Mucosa of descending colon (tissue), 3 donors: ENCODE results near the gene CSF2. TPM values are rescaled to one million over a fixed set of nuclear protein-coding genes. Genes with fewer than 3 reads are reported as not detected.

ENCODE experiments used
- ATAC-seq: fragments of 200-7000 bp; cut with Tn5 transposase; one replicate; pipeline ENCODE4 v1.9.1; 2020; ENCODE audit warnings: mild to moderate bottlenecking, moderate library complexity
- DNase-seq, 3 donors: peaks; one replicate each; pipeline ENCODE4 v3.0.0-alpha.2; 2020
- H3K36me3 ChIP-seq: fragments of 200-600 bp; one replicate; pipeline ENCODE4 v1.8.0; 2021; ENCODE audit warnings: low read depth, mild to moderate bottlenecking
- H3K4me1 ChIP-seq: fragments of 200-600 bp; one replicate; pipeline ENCODE4 v1.8.0; 2021; ENCODE audit warnings: low read depth, mild to moderate bottlenecking
- H3K4me3 ChIP-seq: fragments of 200-600 bp; one replicate; pipeline ENCODE4 v1.8.0; 2021; ENCODE audit warnings: mild to moderate bottlenecking
- H3K9me3 ChIP-seq: fragments of 200-600 bp; one replicate; pipeline ENCODE4 v1.8.0; 2021; ENCODE audit warnings: mild to moderate bottlenecking
- intact Hi-C, 2 donors: fragments of 100-400 bp; cut with DNase I in 1 of 2; cut with micrococcal nuclease in 1 of 2; formaldehyde crosslinking; loops; one replicate each; pipeline versions ENCODE4 v1.11.0 to v1.11.1; 2022; cut with DNase I, micrococcal nuclease
- total RNA-seq, 3 donors: library from RNA; stranded (reverse); fragmentation: NEBNext Ultra II Directional in 2 of 3; extraction: Animal tissue kit (Norgen Biotek cat#: 25700) in 2 of 3; gene quantifications; one replicate each; pipeline versions ENCODE4 v1.2.1 to v1.2.4, GENCODE V29; 2021 to 2023
- TF ChIP-seq, protein P1 (sequence below): fragments of 200-600 bp; IDR thresholded peaks from one replicate; pipeline ENCODE4 v1.8.0; 2022; ENCODE audit warnings: antibody characterized with exemption, mild to moderate bottlenecking
- donor health status: DM: no; HTN: no; CAD: no; lungs with moderate emphysema.
- donor health status: DM: no; HTN: no; CAD: no.
- donor health status: DM: no; HTN: yes; CAD: no.

The CSF2 gene
- total RNA-seq, 3 donors from 2014 or later, result not detected

- Histone ChIP-seq H3K36me3 (no peaks in the 10 kb centered on the region), H3K4me1 (no peaks in the 10 kb centered on the region), H3K4me3 (no peak overlapping the region), H3K9me3 (no peaks in the 10 kb centered on the region)
- DNase-seq (no peak), ATAC-seq (no peak)
- TF ChIP-seq, protein P1, sequence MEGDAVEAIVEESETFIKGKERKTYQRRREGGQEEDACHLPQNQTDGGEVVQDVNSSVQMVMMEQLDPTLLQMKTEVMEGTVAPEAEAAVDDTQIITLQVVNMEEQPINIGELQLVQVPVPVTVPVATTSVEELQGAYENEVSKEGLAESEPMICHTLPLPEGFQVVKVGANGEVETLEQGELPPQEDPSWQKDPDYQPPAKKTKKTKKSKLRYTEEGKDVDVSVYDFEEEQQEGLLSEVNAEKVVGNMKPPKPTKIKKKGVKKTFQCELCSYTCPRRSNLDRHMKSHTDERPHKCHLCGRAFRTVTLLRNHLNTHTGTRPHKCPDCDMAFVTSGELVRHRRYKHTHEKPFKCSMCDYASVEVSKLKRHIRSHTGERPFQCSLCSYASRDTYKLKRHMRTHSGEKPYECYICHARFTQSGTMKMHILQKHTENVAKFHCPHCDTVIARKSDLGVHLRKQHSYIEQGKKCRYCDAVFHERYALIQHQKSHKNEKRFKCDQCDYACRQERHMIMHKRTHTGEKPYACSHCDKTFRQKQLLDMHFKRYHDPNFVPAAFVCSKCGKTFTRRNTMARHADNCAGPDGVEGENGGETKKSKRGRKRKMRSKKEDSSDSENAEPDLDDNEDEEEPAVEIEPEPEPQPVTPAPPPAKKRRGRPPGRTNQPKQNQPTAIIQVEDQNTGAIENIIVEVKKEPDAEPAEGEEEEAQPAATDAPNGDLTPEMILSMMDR, result no peak
- intact Hi-C loops, result no loop called here
These were observed 2.7 kb downstream of the CSF2 start for GRCh38 chr5:132076202-132076830.

DNA sequence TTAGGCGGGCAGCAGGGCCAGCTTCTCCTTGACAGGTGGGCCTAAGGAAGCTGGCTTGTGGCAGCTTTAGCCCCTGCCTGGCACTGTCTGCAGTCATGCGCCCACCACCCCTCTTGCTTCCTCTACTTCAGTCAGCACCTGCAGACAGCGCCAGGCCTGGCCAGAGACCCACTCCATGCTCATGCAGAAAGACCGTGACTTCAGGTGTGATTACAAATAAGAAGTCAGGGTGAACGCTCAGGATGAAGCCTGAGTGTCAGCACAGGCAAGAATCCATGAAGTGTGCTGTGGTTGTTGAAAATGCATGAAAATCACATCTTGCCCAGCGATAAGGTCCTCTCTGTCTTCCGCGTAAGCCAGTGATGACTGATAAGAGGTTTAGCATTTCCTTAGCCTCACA lies 3.4 kb downstream of the CSF2 start:
- DNase-seq (no peak), ATAC-seq (no peak)
- H3K9me3 ChIP-seq, result no peaks in the 10 kb centered on the region
- H3K36me3 ChIP-seq, result no peaks in the 10 kb centered on the region
- TF ChIP-seq, protein P1, result no peak
- H3K4me3 ChIP-seq, result no peak overlapping the region
- H3K4me1 ChIP-seq, result no peaks in the 10 kb centered on the region
- intact Hi-C loops, result no loop called here

DNA sequence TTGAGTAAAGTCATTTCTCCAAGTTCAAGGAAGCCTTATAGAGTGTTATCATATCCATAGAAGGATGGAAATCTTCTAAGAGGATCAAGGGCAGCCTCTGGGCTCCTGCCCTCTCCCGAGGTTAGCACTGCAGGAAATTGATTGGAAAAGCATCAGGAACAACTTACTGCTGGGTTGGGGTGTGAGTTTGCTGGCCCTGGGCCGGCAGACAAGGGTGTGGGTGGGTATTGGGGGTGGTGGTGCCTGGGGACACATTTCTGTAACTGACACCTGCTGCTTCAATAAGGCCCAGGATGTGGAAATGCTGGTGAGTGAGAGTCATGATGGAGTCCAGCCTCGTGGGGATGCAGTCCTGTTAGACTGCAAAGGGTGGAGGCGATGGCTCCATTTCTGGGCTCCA lies 5.5 kb downstream of the CSF2 start:
- no peak for ATAC-seq
- TF ChIP-seq, protein P1, result no peak

DNA sequence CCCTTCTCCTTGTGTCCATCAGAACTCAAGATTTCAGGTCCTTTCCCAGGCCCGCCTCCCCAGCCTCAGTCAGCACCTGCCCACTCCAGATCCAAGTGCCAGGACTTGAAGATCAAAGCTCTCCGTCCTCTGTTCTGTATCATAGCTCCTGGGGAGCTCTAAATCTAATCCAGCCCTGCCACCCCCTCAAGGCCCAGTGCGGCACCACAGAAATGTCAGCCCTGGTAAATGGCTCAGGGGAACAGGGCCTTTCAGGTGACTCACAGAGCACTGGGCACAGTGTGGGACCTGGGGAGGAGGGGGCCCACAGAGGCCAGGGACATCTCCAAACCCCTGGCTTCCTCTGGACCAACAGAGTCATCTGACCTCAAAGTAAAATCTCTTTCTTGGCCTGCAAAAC lies 6.0 kb downstream of the CSF2 start:
- Histone ChIP-seq H3K36me3 (no peaks in the 10 kb centered on the region), H3K4me1 (no peaks in the 10 kb centered on the region), H3K9me3 (no peaks in the 10 kb centered on the region), H3K4me3 (no peak overlapping the region)
- ATAC-seq (no peak), DNase-seq (no peak)
- intact Hi-C loops, result no loop called here
- TF ChIP-seq, protein P1, result no peak

More for the DNA sequence above, 5.5 kb downstream of the CSF2 start:
- Histone ChIP-seq H3K4me3 (no peak overlapping the region), H3K36me3 (no peaks in the 10 kb centered on the region), H3K9me3 (no peaks in the 10 kb centered on the region), H3K4me1 (no peaks in the 10 kb centered on the region)
- no peak for DNase-seq
- intact Hi-C loops, result no loop called here

DNA sequence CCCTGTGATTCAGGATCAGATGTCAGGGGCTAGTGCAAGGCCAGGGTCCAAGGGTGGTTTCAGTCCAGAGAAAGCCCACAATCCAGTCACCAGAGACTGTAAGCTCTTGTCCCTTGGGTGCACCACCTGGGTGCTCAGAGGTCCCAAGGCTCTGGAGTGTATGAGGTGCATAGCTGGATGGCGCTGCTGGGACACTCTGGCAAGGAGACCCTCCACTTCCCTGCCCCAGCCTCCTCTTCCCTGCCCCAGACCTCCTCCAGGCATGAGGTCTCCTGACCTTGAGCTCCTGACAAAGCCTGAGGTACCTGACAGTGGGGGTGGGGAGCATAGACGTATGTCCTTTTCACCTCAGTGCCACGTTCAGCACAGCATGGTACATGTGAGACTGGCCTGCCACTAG lies 7.0 kb downstream of the CSF2 start:
- no peak for DNase-seq

More for the DNA sequence above, 7.0 kb downstream of the CSF2 start:
- intact Hi-C loops, result no loop called here
- Histone ChIP-seq H3K36me3 (no peaks in the 10 kb centered on the region), H3K4me1 (no peaks in the 10 kb centered on the region), H3K4me3 (no peak overlapping the region), H3K9me3 (no peaks in the 10 kb centered on the region)
- ATAC-seq, result no peak
- TF ChIP-seq, protein P1, result no peak
